ENCODE data around the gene CHAT.

- TF ChIP-seq SP3 (tag by site-specific recombination; IDR thresholded peaks at IDR 0.05): no peak
- no peak for TF ChIP-seq ZNF274 (IDR thresholded peaks at IDR 0.05; ENCODE audit: low read length)
- TF ChIP-seq ZNF274 (tag by site-specific recombination; IDR thresholded peaks at IDR 0.05; ENCODE audit: borderline replicate concordance): no peak
- TF ChIP-seq ZNF514 (tag by site-specific recombination; IDR thresholded peaks at IDR 0.05): no peak
- TF ChIP-seq, protein P1, sequence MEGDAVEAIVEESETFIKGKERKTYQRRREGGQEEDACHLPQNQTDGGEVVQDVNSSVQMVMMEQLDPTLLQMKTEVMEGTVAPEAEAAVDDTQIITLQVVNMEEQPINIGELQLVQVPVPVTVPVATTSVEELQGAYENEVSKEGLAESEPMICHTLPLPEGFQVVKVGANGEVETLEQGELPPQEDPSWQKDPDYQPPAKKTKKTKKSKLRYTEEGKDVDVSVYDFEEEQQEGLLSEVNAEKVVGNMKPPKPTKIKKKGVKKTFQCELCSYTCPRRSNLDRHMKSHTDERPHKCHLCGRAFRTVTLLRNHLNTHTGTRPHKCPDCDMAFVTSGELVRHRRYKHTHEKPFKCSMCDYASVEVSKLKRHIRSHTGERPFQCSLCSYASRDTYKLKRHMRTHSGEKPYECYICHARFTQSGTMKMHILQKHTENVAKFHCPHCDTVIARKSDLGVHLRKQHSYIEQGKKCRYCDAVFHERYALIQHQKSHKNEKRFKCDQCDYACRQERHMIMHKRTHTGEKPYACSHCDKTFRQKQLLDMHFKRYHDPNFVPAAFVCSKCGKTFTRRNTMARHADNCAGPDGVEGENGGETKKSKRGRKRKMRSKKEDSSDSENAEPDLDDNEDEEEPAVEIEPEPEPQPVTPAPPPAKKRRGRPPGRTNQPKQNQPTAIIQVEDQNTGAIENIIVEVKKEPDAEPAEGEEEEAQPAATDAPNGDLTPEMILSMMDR (tag by site-specific recombination; IDR thresholded peaks at IDR 0.05): no peak
- no peak for TF ChIP-seq ZBTB44 (tag by site-specific recombination; IDR thresholded peaks at IDR 0.05)
- TF ChIP-seq ZNF266 (tag by site-specific recombination; IDR thresholded peaks at IDR 0.05; ENCODE audit: low read depth): no peak
Measured at GRCh38 chr10:49686651-49687050, 72.8 kb downstream of the CHAT start.
